Right lobe of liver (tissue), 6 donors: Measurements from ENCODE around the gene CCDC39. TPM values are rescaled to one million over a fixed set of nuclear protein-coding genes. Genes with fewer than 3 reads are reported as not detected.

Experiments used
- ATAC-seq, 4 donors: fragments of 200-7000 bp; cut with Tn5 transposase; one replicate each; pipeline ENCODE4 v1.9.1; 2020; ENCODE audit warnings: mild to moderate bottlenecking in 4 of 4, moderate library complexity in 4 of 4
- DNase-seq, 3 donors: peaks; one replicate each; pipeline ENCODE4 v3.0.0-alpha.2; 2020
- H3K27ac ChIP-seq, 3 donors: fragments of 200-600 bp; one replicate each; pipeline ENCODE4 v1.8.0; 2022
- H3K27me3 ChIP-seq, 2 donors: fragments of 200-600 bp; one replicate each; pipeline ENCODE4 v1.8.0; 2022
- H3K36me3 ChIP-seq, 4 donors: fragments of 200-600 bp; sonication (generic) in 1 of 4; one replicate each; pipeline versions ENCODE4 v1.5.1 to v1.8.0; 2017 to 2022; ENCODE audit warnings: control low read depth in 1 of 4
- H3K4me1 ChIP-seq, 4 donors: fragments of 200-600 bp; sonication (generic) in 1 of 4; one replicate each; pipeline versions ENCODE4 v1.5.1 to v1.8.0; 2017 to 2022; ENCODE audit warnings: control low read depth in 1 of 4
- H3K4me3 ChIP-seq, 3 donors: fragments of 200-600 bp; one replicate each; pipeline ENCODE4 v1.8.0; 2022
- H3K9me3 ChIP-seq, 4 donors: fragments of 200-600 bp; sonication (generic) in 1 of 4; one replicate each; pipeline versions ENCODE4 v1.5.1 to v1.8.0; 2017 to 2022; ENCODE audit warnings: control low read depth in 1 of 4
- CTCF ChIP-seq, 4 donors: fragments of 200-600 bp in 3 of 4; fragments of 450-650 bp in 1 of 4; IDR thresholded peaks; one replicate each; pipeline versions ENCODE4 v1.5.1 to v1.8.0; 2016 to 2022; ENCODE audit warnings: antibody characterized with exemption in 4 of 4, mild to moderate bottlenecking in 2 of 4
- POLR2A ChIP-seq: fragments of 450-650 bp; IDR thresholded peaks from one replicate; pipeline ENCODE4 v1.6.1; 2017; ENCODE audit warnings: antibody characterized with exemption, mild to moderate bottlenecking
- WGBS: methylation state at CpG from one replicate; pipeline ENCODE4 v1.1.6; 2018; ENCODE audit warnings: low coverage, low lambda C conversion rate; ENCODE audit not compliant: insufficient coverage; ENCODE audit errors: missing lambda C conversion rate; 5-methylcytosine and 5-hydroxymethylcytosine counted together
- intact Hi-C, 2 donors: fragments of 100-400 bp; cut with DNase I; formaldehyde crosslinking; loops; one replicate each; pipeline versions ENCODE4 v1.11.2 to v1.14.1; 2022
- total RNA-seq, 6 experiments: library from RNA; depleted of rRNA in 2 of 6; stranded (reverse); fragments of >200 nt in 2 of 6; fragmentation: NEBNext Ultra II Directional in 3 of 6; extraction: Animal tissue kit (Norgen Biotek cat#: 25700) in 3 of 6; gene quantifications; one replicate each; pipeline versions ENCODE4 v1.1.0 to v1.2.4, GENCODE V29; 2016 to 2023
- donor health status: DM: no; HTN: yes; CAD: no.
- donor health status: DM: no; HTN: no; CAD: no.
- donor health status: DM: no; HTN: no; CAD: no.
- donor health status: DM: no; HTN: yes; CAD: no.
- donor health status: DM: no; HTN: yes; CAD: no.

Gene CCDC39
- total RNA-seq, 6 experiments from 2014 or later: not detected

- no peaks in the 10 kb centered on the region for H3K36me3 ChIP-seq
- H3K4me3 ChIP-seq: no peak overlapping the region
- no peak overlapping the region for H3K27ac ChIP-seq
- no peak for ATAC-seq
- DNase-seq: no peak
- H3K27me3 ChIP-seq: no peaks in the 10 kb centered on the region
- peaks cover 0 to 7% (median 0%) of the 10 kb centered on the region in 4 donors for H3K4me1 ChIP-seq
- 11% methylated on average over 3 of the region's 3 CpGs for WGBS
- no peaks in the 10 kb centered on the region for H3K9me3 ChIP-seq
- TF ChIP-seq CTCF (IDR thresholded peaks at IDR 0.05): no peak
- TF ChIP-seq POLR2A: no peak
- intact Hi-C loops: no loop called here
These were observed 5.5 kb upstream of the CCDC39 start for GRCh38 chr3:180684807-180685206.

GRCh38 chr3:180683816-180684215 lies 4.5 kb upstream of the CCDC39 start:
- no peak for TF ChIP-seq CTCF (IDR thresholded peaks at IDR 0.05)
- no peak for TF ChIP-seq POLR2A
- no peak for ATAC-seq
- 66% methylated on average over 2 of the region's 2 CpGs for WGBS
- Histone ChIP-seq H3K9me3 (no peaks in the 10 kb centered on the region), H3K36me3 (no peaks in the 10 kb centered on the region), H3K27me3 (no peaks in the 10 kb centered on the region), H3K27ac (no peak overlapping the region), H3K4me1 (peaks cover 0 to 12% (median 0%) of the 10 kb centered on the region in 4 donors), H3K4me3 (no peak overlapping the region)
- intact Hi-C loops: no loop called here
- DNase-seq: no peak

GRCh38 chr3:180680097-180680430 lies 775 bp upstream of the CCDC39 start:
- Histone ChIP-seq H3K27ac (no peak overlapping the region), H3K4me3 (peak overlapping the region; percentile 46 to 68 (median 56)), H3K4me1 (peaks cover 0 to 14% (median 0%) of the 10 kb centered on the region in 4 donors), H3K9me3 (no peaks in the 10 kb centered on the region), H3K27me3 (no peaks in the 10 kb centered on the region), H3K36me3 (no peaks in the 10 kb centered on the region)
- intact Hi-C loops: no loop called here
- DNase-seq (no peak), ATAC-seq (peak in 3 of 4 donors; percentile 32 to 59 (median 45))
- under 1% methylated on average over 7 of the region's 7 CpGs for WGBS
- TF ChIP-seq POLR2A (no peak), CTCF (IDR thresholded peaks at IDR 0.05) (peak in 3 of 4 donors; percentile 26 to 31 (median 30))

- H3K9me3 ChIP-seq: no peaks in the 10 kb centered on the region
- no peaks in the 10 kb centered on the region for H3K36me3 ChIP-seq
- WGBS: 11% methylated on average over 8 of the region's 8 CpGs
- H3K27me3 ChIP-seq: no peaks in the 10 kb centered on the region
- no peak for ATAC-seq
- H3K4me3 ChIP-seq: no peak overlapping the region
- intact Hi-C loops: no loop called here
- no peak overlapping the region for H3K27ac ChIP-seq
- peaks cover 0 to 14% (median 0%) of the 10 kb centered on the region in 4 donors for H3K4me1 ChIP-seq
- no peak for TF ChIP-seq POLR2A
- no peak for TF ChIP-seq CTCF (IDR thresholded peaks at IDR 0.05)
- DNase-seq: no peak
These were observed 1.1 kb downstream of the CCDC39 start for GRCh38 chr3:180678231-180678630.

GRCh38 chr3:180661444-180661843 lies 17.8 kb downstream of the CCDC39 start:
- WGBS: 29% methylated on average over 2 of the region's 2 CpGs
- ATAC-seq: no peak

More at GRCh38 chr3:180661444-180661843, 17.8 kb downstream of the CCDC39 start:
- Histone ChIP-seq H3K36me3 (no peaks in the 10 kb centered on the region), H3K27me3 (no peaks in the 10 kb centered on the region), H3K4me3 (no peak overlapping the region), H3K27ac (no peak overlapping the region), H3K4me1 (no peaks in the 10 kb centered on the region), H3K9me3 (no peaks in the 10 kb centered on the region)
- DNase-seq: no peak
- TF ChIP-seq POLR2A (no peak), CTCF (IDR thresholded peaks at IDR 0.05) (no peak)
- intact Hi-C loops: no loop called here
